GM06990 (cell line): Measurements from ENCODE around the gene GPR17.
A peak's percentile ranks its signal among the peaks of the same experiment; 100 is the strongest.

Source experiments
- DNase-seq: peaks from one replicate; pipeline ENCODE4 v3.0.0-alpha.2; 2011; ENCODE audit not compliant: insufficient read length; ENCODE audit errors: extremely low read depth
- H3K27me3 ChIP-seq: replicated peaks from 2 replicates; pipeline ENCODE4 v1.6.0; 2011; ENCODE audit warnings: low read length; ENCODE audit not compliant: control insufficient read depth, insufficient read depth
- H3K36me3 ChIP-seq: 2 replicates; pipeline ENCODE4 v1.5.1; 2011; ENCODE audit warnings: low read length; ENCODE audit not compliant: control insufficient read depth, insufficient read depth
- H3K4me3 ChIP-seq: replicated peaks from 2 replicates; pipeline ENCODE4 v1.5.1; 2011; ENCODE audit warnings: low read depth, mild to moderate bottlenecking, control low read depth, low read length
- TF ChIP-seq, protein P1 (sequence below): IDR thresholded peaks from 2 replicates; pipeline ENCODE4 v1.5.1; 2011; ENCODE audit warnings: low read length, control low read depth, mild to moderate bottlenecking, inconsistent platforms; ENCODE audit not compliant: insufficient read depth, poor library complexity, severe bottlenecking

Gene GPR17

DNA sequence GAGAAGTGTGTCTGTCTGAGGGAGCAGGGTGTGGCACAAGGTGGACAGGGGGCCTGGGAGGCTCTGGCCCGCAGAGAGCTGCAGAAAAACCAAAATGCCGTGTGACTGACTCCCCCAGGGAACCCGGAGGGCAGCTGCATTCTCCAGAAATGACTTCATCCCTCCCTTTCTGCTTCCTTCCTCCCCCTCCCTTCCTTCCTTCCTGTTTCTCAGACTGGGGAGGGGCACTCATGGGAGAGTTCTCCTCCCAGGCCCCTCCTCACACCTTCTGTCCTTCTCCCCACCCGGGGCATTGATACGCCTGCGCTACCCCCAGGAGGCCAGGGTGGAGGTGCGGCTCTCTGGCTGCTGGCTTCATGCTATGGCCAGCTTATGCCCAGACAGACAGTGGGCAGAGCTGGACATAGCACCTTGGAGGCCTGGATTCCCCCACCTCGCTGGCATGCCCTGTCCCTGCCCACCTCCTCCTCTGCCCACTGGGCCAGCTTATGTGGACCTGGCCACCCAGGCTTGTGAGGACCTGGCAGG lies 8.2 kb upstream of the GPR17 start:
- no peak overlapping the region for H3K4me3 ChIP-seq

DNA sequence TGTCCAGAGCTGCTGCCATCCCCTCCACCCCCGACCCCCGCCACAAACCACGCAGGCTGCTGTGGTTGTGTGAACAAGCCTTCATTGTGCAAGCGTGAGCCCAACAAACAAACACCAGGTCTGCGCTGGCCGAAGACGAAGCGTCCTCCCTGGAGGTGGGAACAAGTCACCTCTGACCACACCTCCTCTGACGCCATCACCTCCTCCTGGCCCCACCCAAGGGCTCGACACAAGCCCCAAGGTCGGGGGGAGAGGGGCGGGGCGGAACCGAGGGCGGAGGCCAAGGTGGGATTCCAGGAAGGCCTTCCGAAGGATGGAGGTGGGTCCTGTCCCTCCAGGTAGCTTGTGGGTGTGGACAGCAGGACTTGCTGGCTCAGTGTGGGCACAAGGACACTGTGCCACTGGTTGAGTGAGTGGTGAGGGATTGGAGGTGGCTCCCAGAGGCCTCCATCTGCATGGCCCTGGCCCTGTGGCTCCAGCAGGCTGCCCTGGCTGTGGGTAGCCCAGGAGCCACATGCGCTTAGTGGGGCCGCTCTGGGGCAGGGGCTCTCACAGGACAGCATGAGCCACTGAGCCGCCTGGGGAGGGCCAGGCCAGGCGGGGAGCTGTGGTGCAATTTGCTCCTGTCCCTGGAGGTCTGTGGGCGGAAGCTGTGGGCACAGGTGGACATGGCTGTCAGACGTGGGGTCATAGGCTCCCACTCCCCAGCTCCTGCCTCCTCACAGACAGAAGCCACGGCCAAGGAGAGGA lies 7.4 kb upstream of the GPR17 start:
- no peak for DNase-seq
- Histone ChIP-seq H3K27me3 (no peaks in the 10 kb centered on the region), H3K4me3 (no peak overlapping the region), H3K36me3 (no peaks in the 10 kb centered on the region)
- TF ChIP-seq, protein P1, sequence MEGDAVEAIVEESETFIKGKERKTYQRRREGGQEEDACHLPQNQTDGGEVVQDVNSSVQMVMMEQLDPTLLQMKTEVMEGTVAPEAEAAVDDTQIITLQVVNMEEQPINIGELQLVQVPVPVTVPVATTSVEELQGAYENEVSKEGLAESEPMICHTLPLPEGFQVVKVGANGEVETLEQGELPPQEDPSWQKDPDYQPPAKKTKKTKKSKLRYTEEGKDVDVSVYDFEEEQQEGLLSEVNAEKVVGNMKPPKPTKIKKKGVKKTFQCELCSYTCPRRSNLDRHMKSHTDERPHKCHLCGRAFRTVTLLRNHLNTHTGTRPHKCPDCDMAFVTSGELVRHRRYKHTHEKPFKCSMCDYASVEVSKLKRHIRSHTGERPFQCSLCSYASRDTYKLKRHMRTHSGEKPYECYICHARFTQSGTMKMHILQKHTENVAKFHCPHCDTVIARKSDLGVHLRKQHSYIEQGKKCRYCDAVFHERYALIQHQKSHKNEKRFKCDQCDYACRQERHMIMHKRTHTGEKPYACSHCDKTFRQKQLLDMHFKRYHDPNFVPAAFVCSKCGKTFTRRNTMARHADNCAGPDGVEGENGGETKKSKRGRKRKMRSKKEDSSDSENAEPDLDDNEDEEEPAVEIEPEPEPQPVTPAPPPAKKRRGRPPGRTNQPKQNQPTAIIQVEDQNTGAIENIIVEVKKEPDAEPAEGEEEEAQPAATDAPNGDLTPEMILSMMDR = no peak

More for the DNA sequence above, 8.2 kb upstream of the GPR17 start:
- TF ChIP-seq, protein P1 = no peak
- DNase-seq = no peak
- Histone ChIP-seq H3K36me3 (no peaks in the 10 kb centered on the region), H3K27me3 (no peaks in the 10 kb centered on the region)

DNA sequence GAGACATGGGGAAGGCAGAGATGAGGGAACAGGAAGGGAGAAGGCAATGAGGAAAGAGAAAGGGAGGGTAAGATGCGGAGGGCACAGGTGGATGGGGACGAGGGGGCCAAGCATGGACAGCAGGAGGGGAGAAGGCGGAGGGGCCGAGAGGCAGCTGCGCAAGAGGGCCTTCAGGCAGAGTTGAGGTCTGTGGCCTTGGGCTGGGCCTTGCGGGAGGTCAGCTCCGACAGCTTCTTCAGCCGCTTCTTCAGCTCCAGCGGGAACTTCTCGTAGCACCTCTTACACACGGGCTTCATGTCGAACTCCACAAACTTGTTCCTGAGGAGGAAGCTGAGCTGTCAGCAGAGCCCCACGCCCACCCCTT lies 6.9 kb upstream of the GPR17 start:
- no peak overlapping the region for H3K4me3 ChIP-seq
- DNase-seq = no peak
- no peaks in the 10 kb centered on the region for H3K27me3 ChIP-seq
- H3K36me3 ChIP-seq = no peaks in the 10 kb centered on the region
- TF ChIP-seq, protein P1 = no peak

DNA sequence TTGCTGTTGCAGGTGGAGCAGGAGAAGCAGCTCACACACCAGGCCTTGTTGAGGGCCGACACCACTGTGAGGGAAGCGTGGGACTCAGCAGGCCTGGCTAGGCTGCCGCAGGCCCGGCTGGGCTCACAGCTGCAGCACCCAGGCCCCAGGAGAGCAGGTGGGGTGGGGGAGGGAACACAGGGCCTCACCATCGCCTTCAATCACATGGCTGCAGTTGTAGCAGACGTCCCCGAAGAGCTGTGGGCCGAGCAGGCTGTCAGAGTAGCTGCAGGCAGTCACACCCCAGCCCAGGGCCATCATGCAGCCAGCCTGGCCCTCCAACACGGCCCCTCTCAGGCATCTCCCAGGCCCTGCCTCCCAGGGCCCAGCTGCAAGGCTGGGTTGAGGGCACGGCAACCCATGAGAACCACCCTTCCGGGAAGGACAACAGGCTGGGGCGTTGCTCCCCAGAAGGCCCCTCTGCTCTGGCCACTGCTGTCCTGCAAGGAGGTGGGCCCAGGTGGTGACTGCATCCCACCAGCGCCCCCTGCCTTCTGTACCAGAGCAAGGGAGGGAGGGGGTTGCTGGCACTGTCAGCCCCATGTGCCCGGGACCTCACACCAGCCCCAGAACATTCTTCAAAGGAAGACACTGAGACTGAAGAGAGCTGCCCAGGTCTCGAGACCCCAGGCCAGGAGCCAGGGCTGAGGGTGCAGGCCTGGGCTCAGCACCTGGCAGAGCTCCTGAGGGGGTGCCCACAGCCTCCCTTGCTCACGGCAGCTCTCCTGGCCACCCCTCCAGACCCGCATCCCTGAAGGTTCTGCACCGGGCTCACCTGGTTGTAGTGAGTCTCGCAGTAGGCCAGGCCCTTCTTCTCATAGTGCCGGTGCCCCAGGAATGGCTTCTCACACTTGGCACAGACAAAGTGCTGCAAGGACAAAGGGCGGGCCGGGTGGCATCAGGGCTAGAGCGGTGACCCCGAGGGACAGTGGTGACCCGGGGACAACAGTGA lies 5.6 kb upstream of the GPR17 start:
- no peaks in the 10 kb centered on the region for H3K27me3 ChIP-seq
- no peaks in the 10 kb centered on the region for H3K36me3 ChIP-seq
- H3K4me3 ChIP-seq = no peak overlapping the region
- peak; percentile 73 for DNase-seq
- TF ChIP-seq, protein P1 = peak; percentile 38

DNA sequence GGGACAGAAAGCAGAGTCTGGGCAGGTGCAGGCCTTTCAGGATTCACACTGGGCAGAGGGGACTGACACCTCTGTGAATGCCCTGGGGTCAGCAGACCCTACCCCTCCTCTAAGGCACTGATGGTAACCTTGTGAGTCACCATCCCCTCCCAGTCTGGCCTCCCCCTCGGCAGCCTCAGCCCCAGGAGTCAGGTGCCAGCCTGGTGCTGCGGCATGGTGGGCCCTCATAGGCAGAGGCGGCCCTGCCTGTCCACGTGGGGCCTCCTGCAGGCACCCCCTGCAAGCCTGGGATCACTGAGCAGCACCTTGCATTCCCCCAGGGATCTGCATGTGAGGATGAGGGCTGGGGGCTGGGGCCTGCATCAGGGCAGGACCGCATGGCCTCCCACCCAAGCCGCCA lies 4.8 kb upstream of the GPR17 start:
- H3K36me3 ChIP-seq = no peaks in the 10 kb centered on the region
- TF ChIP-seq, protein P1 = no peak
- DNase-seq = no peak
- H3K27me3 ChIP-seq = no peaks in the 10 kb centered on the region
- no peak overlapping the region for H3K4me3 ChIP-seq
